K562 (cell line): ENCODE data around the gene TAF11. TPM values are rescaled to one million over a fixed set of nuclear protein-coding genes. Genes with fewer than 3 reads are reported as not detected.

Experiments used
- BRCA1 ChIP-seq, 2 experiments: fragments of 450-650 bp in 1 of 2; sonication (generic) in 1 of 2; formaldehyde crosslinking in 1 of 2; IDR thresholded peaks; 2 replicates each; pipeline versions ENCODE4 v1.5.0 to v1.6.1; 2017 to 2020; ENCODE audit warnings: mild to moderate bottlenecking in 1 of 2, missing genetic modification reagents in 1 of 2
- CUX1 ChIP-seq: fragments of 200-800 bp; sonication (Bioruptor generic); IDR thresholded peaks from 2 replicates; pipeline ENCODE4 v1.6.1; 2016; ENCODE audit warnings: missing genetic modification characterization, missing compliant biosample characterization
- HDAC6 ChIP-seq: IDR thresholded peaks from 2 replicates; pipeline ENCODE4 v1.6.1; 2012; ENCODE audit warnings: low read depth, mild to moderate bottlenecking, control low read depth, inconsistent platforms, low read length, moderate library complexity
- KLF6 ChIP-seq: fragments of 250-450 bp; sonication (Bioruptor Pico); IDR thresholded peaks from 2 replicates; pipeline ENCODE4 v1.4.0; 2020; ENCODE audit warnings: mild to moderate bottlenecking, moderate library complexity, borderline replicate concordance
- MECOM ChIP-seq: fragments of 250-450 bp; sonication (Bioruptor Pico); IDR thresholded peaks from 2 replicates; pipeline ENCODE4 v1.8.0; 2022; ENCODE audit warnings: inconsistent platforms
- NCOA2 ChIP-seq, 2 experiments: fragments of 450-650 bp; IDR thresholded peaks; 2 replicates each; pipeline ENCODE4 v1.6.1; 2018; ENCODE audit warnings: mild to moderate bottlenecking in 2 of 2, moderate library complexity in 1 of 2; ENCODE audit not compliant: partially characterized antibody in 2 of 2
- NFATC3 ChIP-seq: fragments of 450-650 bp; IDR thresholded peaks from 2 replicates; pipeline ENCODE4 v1.6.1; 2017; ENCODE audit warnings: mild to moderate bottlenecking
- NFE2 ChIP-seq: IDR thresholded peaks from 2 replicates; pipeline ENCODE4 v1.6.1; 2014; ENCODE audit warnings: antibody characterized with exemption, low read depth
- NKRF ChIP-seq: fragments of 450-650 bp; IDR thresholded peaks from 2 replicates; pipeline ENCODE4 v1.6.1; 2016; ENCODE audit warnings: borderline replicate concordance
- NR0B1 ChIP-seq: fragments of 450-650 bp; IDR thresholded peaks from one replicate; pipeline ENCODE4 v1.6.1; 2018; ENCODE audit warnings: mild to moderate bottlenecking, moderate library complexity; ENCODE audit not compliant: partially characterized antibody
- PHF20 ChIP-seq: fragments of 450-650 bp; IDR thresholded peaks from 2 replicates; pipeline ENCODE4 v1.6.1; 2018; ENCODE audit not compliant: partially characterized antibody
- PURB ChIP-seq: sonication (generic); formaldehyde crosslinking; IDR thresholded peaks from 2 replicates; pipeline ENCODE4 v1.9.0; 2021; ENCODE audit warnings: low read depth, mild to moderate bottlenecking, missing genetic modification reagents
- RFX7 ChIP-seq: fragments of 250-450 bp; sonication (Bioruptor Pico); IDR thresholded peaks from 2 replicates; pipeline ENCODE4 v1.5.1; 2021; ENCODE audit warnings: mild to moderate bottlenecking
- TCF7L2 ChIP-seq: fragments of 150-350 bp; IDR thresholded peaks from 2 replicates; pipeline ENCODE4 v1.6.1; 2016; ENCODE audit warnings: low read depth, mild to moderate bottlenecking, low read length, moderate library complexity
- XRCC3 ChIP-seq: fragments of 450-650 bp; IDR thresholded peaks from 2 replicates; pipeline ENCODE4 v1.6.1; 2017; ENCODE audit warnings: mild to moderate bottlenecking, moderate library complexity
- ZBTB34 ChIP-seq: fragments of 250-450 bp; sonication (Bioruptor Pico); IDR thresholded peaks from 2 replicates; pipeline ENCODE4 v1.8.0; 2021; ENCODE audit warnings: mild to moderate bottlenecking, moderate library complexity
- ZNF175 ChIP-seq: fragments of 200-800 bp; sonication (Bioruptor generic); IDR thresholded peaks from 2 replicates; pipeline ENCODE4 v1.6.1; 2016; ENCODE audit warnings: low read depth, mild to moderate bottlenecking, missing genetic modification characterization, missing compliant biosample characterization
- ZNF384 ChIP-seq: IDR thresholded peaks from 2 replicates; pipeline ENCODE4 v1.6.1; 2012; ENCODE audit warnings: low read depth, low read length, improper control_type of control experiment
- ZNF589 ChIP-seq: fragments of 200-800 bp; sonication (Bioruptor generic); IDR thresholded peaks from 2 replicates; pipeline ENCODE4 v1.6.1; 2016; ENCODE audit warnings: low read depth, missing genetic modification characterization, missing compliant biosample characterization
- polyA plus RNA-seq, 8 experiments: library from polyadenylated mRNA; depleted of rRNA in 4 of 8; stranded (reverse) in 5 of 8; unstranded in 3 of 8; fragments of >200 nt; fragmentation: Nextera tagmentation in 2 of 8; fragmentation: Illumina TruSeq in 1 of 8; extraction: Ambion mirVana in 2 of 8; extraction: Trizol in 1 of 8; gene quantifications; 2 replicates each; pipeline versions ENCODE4 v1.2.1 to v1.2.3, GENCODE V29; 2011 to 2014; ENCODE audit warnings: inconsistent platforms in 1 of 8, missing spikeins in 1 of 8
- total RNA-seq, 7 experiments: library from RNA; depleted of rRNA in 6 of 7; stranded (reverse); fragments of >200 nt in 6 of 7; fragmentation: Illumina TruSeq in 2 of 7; extraction: Trizol in 2 of 7; gene quantifications; 2 replicates each; pipeline versions ENCODE4 v1.2.1 to v1.2.3, GENCODE V29; 2011 to 2021; ENCODE audit warnings: low replicate concordance in 1 of 7

TAF11 gene
- total and polyA plus RNA-seq, 9 of the 15 experiments (the other 6 are each of a cell fraction or from before 2014, with no cell fraction given), result 40.9 to 91.9 (median 71.9) TPM

- peak; percentile 30; the same call in 1 of the 2 replicates for TF ChIP-seq MECOM (CRISPR knock-in tag)
- no peak for TF ChIP-seq ZBTB34 (CRISPR knock-in tag)
- no peak for TF ChIP-seq ZNF589
- TF ChIP-seq ZNF384, result no peak
- TF ChIP-seq PURB, result no peak
- no peak for TF ChIP-seq NFATC3
- TF ChIP-seq RFX7 (CRISPR knock-in tag), result no peak
- TF ChIP-seq KLF6 (CRISPR knock-in tag), result no peak
- TF ChIP-seq PHF20, result no peak
- no peak for TF ChIP-seq HDAC6
- no peak for TF ChIP-seq CUX1 (CRISPR knock-in tag)
- no peak for TF ChIP-seq NKRF
- no peak for TF ChIP-seq TCF7L2
- no peak for TF ChIP-seq NCOA2 (IDR thresholded peaks at IDR 0.05; ENCODE audit: partially characterized antibody in 2 of 2)
- TF ChIP-seq NFE2, result peak; percentile 93
- TF ChIP-seq XRCC3, result no peak
- no peak for TF ChIP-seq ZNF175 (CRISPR knock-in tag)
- no peak for TF ChIP-seq BRCA1 (IDR thresholded peaks at IDR 0.05)
- no peak for TF ChIP-seq BRCA1 (CRISPR knock-in tag; IDR thresholded peaks at IDR 0.05)
- TF ChIP-seq NR0B1, result no peak
Observed at GRCh38 chr6:34839666-34840352, 48.0 kb downstream of the TAF11 start (continued).
